GM18499 (cell line): ENCODE data around the gene DNAJB6.

Experiments
- ATAC-seq: cut with Tn5 transposase; IDR thresholded peaks from one replicate; pipeline ENCODE4 v1.9.1; 2021; ENCODE audit warnings: moderate number of reproducible peaks; ENCODE audit not compliant: insufficient read depth, unreplicated experiment

Gene DNAJB6

DNA sequence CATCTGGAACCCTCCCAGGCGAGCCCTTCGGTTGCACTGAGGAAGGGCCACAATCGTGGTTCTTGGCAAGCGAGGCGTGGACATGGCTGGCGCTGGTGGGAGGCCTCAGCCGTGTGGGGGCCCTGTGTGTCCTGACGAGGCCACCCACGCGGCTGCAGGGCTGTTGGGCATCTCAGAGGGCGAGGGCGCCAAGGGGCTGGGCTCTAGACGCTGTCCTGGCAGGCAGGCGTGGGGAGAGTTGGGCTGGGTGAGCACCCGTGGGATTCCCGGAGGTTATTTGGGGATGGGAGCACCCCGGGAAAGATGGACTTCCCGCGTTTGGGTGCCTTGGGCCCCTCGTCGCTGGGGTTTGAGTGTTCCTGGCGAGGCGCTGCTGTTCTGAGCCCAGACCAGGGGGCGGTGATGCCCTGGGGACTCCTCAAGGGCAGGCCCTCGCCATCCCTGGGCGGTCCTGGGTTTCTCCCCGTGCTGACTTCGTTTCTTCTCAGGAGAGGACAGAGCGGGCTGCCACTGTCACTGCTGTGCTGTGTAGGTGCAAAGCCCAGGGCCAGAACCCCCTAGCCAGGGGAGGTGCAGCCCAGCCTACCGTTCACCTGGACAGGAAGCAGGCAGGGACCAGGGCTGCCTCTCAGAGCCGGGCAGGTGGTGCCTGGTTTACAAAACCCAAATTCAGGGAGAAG, 87.2 kb downstream of the DNAJB6 start:
- ATAC-seq, result no peak

DNA sequence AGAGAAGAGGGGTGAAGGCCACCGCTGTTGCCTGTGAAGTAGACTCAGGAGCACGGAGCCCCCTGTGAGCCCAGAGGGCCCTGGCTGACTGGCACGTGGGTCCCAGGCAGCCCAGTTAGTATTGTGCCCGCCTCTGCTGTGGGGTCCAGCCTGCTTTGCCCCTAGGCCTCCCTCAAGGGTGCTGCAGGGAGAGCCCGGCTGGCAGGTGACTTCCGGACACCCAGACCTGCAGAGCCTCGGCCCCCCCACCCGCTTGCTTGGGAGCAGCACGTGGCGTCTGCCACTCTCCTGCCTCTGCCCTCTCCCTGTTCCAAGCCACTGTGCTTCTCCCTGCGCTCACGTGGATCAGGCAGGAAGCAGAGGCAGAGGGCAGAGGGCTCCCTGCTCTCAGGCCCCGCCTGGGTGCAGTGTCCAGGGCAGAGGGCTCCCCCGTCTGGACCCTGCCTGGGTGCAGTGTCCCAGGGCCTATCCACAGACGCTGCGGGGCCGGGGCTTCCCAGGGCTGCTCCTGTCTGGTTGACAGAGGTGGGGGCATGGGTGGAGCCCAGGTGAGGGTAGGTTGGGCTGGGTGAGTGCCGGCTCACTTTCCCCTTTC, 88.4 kb downstream of the DNAJB6 start:
- ATAC-seq, result no peak

DNA sequence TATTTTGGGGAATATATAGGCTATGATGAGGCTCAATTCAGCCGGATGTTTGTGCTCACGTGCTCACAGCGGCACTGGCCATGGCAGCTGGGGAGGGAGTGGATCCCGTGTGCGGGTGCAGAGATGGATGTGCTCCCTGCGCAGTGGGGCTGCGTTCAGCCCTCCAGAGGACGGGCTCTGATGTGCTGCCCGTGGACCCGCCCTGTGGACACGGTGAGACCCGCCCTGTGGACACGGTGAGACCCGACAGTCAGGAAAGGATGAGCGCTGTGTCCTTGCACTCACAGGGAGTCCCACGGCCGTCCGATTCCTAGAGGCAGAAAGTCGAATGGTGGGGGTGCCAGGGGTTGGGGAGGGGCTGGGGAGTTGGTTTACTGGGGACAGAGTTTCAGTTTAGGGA, 89.0 kb downstream of the DNAJB6 start:
- no peak for ATAC-seq

DNA sequence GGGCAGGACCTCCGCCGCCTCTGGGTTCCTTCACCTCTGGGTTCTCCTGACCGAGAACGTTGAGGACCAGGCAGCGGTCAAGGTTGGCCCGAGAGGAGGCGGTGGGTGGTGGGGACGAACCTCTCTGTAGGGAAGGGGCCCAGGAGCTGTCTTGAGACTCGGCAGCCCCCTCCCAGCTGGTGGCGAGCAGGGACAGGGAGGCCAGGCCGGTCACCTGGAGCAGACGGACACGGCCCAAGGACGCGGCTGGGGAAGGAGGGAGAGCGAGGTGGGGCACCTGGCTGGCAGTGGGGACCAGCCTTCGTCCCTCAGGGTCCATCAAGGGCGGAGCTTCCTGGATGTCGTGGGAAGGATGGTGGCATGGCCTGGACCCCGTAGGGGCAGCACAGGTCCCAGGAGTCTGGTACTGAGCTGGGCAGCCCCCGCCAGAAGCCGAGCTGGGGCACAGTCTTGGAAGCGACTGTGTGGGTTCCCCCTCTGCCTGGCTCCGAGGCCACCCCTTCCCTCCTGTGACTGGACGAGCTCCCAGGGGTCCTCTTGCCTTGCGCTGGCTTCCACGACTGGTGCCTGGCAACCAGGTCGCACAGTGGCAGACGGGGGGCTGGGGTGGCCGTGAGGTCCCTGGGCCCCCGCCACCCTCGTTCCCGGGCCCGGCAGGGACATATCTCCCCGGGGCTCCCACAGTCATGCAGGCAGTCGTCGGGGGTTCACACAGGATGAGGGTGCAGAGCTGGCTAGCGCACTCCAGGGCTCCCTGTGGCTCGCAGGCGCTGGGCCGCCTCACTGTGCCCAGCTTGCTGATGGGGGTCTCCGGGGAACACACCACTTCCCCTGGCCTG, 89.9 kb downstream of the DNAJB6 start:
- no peak for ATAC-seq

DNA sequence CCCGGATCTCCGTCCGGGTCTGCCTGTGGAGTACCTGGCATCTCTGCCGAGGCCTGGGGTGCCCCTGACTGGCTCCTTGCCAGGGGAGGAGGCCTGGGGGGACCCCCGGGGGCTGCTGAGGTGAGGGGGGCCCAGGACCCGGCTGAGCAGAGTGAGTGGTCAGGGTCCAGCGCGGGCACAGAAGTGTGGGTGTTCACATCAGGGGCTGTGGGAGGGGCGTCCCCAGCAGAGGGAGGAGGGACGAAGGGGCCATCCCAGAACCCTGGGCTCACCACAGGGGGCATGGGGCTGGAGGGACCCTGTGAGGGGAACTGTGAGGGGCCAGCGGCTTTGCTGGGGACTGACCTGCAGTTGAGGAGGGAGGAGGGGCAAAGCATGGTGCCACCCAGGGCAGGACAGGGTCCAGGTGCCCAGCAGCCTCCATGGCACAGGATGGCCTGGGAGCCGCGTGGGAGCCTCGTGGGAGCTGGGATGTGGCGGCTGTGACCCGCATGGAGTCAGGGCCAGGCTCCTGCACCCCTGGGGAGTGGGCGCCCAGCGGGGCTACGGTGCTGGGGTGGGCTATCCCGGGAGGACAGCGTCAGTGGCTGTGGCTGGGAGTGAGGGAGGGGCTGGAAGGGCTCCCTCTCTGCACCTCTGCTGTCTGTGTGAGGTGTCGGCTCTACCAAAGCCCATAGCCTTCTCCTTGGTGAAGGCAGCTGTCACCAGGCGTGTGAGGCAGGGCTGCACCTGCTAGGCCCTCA, 91.2 kb downstream of the DNAJB6 start:
- ATAC-seq, result no peak

DNA sequence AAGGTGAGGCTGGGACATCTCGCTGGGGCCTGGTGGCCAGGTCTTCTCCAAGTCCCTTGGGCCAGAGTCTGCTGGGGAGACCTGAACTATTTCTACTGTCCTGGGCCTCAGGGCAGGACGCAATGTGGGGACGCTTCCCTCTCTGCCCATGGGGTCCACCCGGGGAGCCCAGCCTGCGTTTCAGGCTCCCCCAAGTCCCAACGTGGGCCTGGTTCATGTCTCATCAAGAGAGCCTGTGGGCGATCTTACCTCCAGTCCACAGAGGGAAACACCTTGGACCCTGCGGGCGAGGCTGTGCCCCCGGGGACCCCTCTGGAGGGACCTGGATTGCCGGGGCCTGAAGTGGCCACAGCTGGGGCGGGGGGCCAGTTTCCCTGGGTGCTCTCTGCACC, 91.7 kb downstream of the DNAJB6 start:
- no peak for ATAC-seq

DNA sequence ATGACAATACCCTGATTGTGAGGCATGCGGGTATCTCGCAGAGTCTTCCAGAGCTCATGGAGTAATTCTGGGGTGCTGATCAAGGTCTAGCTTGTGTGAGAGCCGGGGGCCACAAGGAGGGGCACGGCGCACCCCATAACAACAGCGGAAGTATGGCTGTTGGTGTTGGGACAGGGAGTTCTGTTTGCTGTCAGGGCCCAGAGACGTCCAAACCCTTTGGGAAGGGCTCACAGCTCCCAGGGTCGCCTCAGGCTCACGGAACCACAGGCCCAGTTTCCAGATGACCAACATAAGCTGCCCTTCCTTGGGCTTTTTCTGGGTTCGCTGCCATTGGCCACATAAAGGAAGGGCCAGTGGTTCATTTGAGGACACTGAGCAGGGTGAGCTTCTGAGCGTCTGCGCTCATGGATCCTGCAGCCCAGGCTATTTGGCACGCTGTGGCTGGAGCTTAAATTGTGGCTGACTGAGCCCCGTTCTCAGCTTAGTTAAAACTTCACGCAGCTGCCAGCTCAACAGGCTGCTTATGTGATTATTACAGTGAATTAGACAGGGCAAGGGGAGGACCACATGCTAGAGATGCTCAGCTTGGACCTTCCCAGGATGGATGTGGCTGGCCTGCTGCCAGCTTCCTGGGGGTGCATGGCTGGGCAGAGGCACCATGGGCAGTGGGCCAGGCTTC, 92.3 kb downstream of the DNAJB6 start:
- ATAC-seq, result no peak

DNA sequence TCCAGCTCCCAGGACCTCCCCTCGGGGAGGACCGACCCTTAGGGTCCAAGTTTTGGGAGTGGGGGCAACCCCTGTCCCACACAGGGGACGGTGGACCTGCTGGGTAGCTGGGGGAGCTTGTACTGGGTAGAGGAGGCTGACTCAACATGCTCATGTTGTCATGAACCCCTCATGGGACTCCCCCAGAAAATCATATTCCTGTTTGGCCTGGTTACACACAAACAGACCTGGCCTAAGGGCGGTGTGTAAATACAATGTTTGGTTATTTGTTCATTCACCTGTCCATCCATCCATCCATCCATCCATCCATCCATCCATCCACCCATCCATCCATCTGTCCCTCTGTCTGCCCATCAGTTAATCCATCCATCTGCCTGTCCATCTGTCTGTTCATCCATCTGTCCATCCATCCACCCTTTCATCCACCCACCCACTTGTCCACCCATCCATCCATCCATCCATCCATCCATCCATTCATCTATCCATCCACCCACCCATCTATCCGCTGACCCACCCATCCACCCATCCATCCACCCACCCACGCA, 92.9 kb downstream of the DNAJB6 start:
- ATAC-seq, result no peak

DNA sequence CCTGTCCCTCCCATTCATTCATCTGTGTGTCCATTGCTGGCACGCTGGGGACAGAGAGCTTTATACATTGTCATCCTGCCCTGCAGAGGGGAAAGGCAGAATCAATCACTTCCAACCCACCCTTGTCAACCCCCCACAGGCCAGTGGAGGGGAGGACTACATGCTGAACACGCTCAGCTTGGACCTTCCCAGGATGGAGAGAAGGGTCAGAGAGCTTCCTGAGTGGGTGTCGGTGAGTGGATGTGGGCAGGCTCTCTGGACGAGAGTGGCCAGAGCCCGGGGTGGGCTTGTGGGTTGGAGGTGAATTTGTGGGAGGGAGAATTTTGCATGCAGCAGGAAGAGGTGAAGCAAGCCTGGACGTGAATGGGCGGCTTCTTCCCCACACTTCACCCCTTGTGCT, 93.9 kb downstream of the DNAJB6 start:
- ATAC-seq, result no peak

DNA sequence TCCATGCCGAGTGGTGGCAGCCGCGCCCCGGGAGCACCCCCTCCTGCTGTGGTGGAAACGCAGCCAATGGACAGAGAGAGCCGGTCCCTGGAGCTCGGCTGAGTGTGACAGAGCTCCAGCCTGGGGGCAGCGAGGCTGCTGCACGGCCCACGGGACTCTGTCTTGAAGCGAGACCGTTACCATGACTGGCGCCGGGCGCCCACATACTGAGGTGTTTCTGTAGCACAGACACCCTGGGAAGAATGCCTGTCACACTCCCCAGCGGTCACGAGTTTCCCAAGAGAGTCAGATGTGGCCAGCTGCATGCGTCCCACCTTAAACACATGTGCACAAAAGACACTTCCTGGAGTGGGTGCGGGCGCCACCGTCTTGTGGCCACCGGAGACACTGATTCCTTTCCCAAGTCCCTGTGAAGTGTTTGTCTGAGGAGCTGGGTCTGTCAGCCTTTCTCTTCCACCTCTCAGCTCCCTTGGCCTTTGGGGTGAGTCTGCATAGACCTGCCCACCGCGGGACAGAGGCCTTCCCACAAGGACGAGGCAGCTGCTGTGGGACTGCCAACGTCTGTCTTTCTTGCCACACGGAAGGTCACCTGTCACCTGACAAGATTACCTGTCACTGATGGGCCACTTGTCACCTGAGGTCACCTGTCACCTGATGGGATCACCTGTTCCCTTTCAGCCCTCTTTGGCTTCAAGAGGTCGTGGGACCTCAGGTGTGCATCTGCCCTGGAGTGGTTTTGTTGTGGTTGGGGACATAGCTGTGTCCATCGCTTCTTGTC, 94.6 kb downstream of the DNAJB6 start:
- no peak for ATAC-seq

DNA sequence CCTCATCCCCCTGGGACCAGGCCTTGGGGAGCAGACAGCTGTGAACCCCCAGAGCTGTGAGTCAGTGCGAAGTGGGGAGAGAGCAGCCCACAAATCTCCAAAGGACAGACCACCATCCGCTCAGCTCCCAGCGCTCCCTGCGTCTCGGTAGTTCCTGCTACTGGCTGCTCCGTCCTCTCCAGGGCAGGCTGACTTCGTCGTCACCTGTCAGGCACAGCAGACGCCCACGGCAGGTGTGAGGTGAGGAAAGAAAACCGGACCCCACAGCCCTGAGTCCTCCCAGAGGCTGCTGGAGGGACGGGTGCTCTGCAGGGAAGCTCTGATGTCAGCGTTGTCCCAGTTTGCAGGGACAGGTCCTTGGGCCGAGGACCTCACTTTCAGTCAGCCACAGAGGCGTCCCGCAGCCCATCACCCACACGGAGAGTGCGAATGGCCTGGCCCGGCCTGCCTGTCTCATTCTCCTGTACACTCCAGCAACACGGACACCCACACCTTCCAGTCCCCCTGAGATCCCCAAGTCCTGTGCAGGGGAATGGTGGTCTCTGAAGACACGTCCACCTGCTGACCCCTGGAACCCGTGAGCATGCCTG, 95.2 kb downstream of the DNAJB6 start:
- ATAC-seq, result no peak

DNA sequence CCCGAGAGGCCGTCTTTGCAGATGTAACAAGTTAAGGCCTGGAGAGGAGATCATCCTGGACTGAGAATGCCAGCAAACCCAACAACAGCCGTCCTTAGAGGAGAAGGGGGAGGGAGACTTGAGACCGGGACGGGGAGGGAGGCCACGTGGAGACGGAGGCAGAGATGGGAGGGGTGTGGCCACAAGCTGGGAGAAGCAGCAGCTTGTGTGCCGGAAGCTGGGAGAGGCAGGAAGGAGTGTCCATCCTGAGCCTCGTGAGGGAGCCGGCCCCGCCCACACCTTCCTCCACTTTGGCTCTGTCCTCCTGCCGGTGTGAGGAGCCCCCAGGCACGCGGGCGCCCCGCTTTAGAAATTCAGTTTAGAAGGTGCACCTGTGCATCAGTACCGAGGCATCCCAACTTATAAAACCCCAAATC, 95.7 kb downstream of the DNAJB6 start:
- ATAC-seq, result no peak

DNA sequence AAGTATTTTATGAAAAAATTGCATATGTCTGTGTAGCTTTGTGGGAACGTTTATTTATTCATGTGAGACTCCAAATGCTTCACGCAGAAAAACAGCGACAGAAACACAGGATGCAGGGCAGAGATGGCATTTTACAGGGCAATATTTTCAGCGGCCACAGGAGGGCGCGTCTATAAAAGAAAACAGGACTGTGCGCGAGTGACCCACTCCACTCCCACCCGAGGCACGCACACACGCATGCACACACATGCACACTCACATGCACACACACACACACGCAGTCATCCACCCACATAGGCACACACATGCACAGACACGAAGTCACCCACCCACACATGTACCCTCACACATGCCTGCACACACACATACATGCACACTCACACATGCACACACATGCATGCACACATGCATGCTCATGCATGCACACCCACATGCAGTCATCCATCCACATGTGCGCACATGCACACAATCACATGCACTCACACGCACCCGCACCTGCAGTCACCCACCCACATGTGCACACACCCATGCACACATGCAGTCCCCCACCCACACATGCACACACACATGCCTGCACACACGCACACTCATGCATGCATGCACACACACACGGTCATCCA, 96.3 kb downstream of the DNAJB6 start:
- no peak for ATAC-seq

DNA sequence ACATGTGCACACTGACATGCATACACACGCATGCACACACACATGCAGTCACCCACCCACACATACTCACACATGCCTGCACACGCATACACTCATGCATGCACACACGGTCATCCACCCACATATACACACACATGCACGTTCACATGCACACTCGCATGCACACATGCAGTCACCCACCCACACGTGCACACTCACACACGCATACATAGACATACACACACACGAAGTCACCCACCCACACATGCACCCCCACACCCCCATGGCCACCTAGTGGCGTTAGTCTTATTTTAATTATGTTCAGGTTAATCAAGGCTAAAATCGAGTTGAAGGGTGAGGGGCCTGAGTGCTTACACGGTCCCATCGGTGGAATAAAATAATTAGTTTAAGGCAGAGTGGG, 96.8 kb downstream of the DNAJB6 start:
- ATAC-seq, result no peak

DNA sequence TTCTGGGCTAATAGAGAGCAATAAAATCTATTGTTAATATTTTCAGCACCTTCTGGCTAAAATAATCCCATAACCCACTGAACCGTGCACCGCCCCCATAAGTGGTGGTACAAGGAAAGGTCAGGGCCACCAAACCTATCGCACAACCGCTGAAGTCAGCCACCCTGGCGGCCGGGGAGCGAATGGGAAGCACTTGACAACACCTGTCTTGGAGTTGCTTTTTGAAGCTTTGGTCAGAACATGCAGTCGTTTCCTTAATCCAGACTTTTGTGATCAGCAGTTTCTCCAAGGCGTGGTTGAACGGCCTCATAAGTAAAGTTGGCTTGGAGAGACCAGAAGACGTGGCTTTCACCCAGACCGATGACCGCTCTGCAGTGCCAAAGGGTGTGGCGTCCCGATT, 97.4 kb downstream of the DNAJB6 start:
- ATAC-seq, result no peak

DNA sequence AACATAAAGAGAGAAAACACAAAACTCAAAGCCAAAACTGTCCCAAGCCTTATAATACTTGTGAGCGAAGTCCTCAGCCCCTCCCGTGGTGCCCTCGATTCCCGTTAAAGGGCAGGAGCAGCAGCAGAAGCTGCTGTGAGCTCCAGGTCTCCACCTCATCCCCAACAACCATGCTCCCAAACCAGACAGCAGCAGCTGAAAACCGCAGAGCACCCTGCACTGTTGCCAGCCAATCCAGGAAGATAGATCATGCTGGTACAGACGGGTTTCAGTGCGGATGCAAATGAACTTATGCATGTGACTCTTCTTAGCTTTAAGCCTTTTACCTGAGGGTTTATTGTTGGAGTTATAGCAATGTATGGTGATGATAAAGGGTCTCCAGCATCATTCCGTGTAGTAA, 97.9 kb downstream of the DNAJB6 start:
- no peak for ATAC-seq

DNA sequence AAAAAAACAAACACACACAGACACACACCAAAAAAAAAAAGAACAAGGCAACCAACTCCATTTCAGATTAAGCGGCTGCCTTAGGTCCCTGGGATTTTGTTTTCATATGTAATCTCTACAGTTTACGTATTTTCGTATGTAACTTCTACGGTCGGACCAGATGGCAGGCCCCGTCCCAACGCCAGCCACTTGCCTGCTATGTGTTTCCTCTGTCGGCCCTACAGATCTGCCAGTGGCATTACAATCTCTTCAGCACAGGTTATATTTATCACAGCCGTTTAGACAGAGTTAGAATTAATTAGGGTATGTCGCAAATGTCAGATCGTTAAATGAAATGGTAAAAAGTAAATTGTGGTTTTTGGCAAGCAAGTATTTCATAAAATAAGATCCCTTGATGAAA, 99.3 kb downstream of the DNAJB6 start:
- ATAC-seq, result no peak

DNA sequence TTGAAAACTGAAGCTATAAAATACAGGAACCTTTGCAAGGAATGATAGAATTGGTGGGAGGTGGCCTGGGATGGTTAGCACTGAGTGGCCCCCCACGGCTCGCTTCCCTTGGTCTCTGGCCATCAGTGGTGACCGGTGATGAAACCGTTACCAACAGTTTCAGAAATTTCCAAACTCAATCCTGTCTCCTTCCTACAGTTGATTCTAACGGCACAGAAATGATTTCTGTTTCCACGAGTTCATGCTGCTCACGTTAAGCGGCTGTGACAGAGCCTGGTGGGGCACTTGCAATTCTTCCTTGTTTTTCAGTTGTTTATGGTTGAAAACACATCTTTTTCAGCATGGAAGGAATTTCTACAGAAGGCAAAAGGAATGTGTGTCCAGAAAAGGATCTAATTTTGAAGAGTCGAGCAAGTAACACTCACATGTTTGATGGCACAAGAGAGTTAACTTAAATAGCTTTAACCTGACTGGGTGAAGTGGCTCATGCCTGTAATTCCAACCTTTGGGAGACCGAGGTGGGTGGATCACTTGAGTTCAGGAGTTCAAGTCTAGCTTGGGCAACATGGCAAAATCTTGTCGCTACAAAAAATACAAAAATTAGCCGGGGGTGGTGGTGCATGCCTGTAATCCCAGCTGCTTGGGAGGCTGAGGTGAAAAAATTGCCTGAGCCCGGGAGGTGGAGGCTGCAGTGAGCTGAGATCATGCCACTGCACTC, 100.1 kb downstream of the DNAJB6 start:
- ATAC-seq, result no peak
